Skeletal muscle tissue (tissue), 4 donors: ENCODE data around the gene IL10. TPM values are rescaled to one million over a fixed set of nuclear protein-coding genes. Genes with fewer than 3 reads are reported as not detected.

ENCODE experiments used
- H3K27ac ChIP-seq: one replicate; pipeline ENCODE4 v1.7.0; 2013; ENCODE audit warnings: mild to moderate bottlenecking, low read depth, low read length, inconsistent platforms
- H3K27me3 ChIP-seq, 3 donors: one replicate each; pipeline ENCODE4 v1.7.0; 2013; ENCODE audit warnings: low read length in 3 of 3; ENCODE audit not compliant: control insufficient read depth in 3 of 3, insufficient read depth in 3 of 3
- H3K36me3 ChIP-seq, 3 donors: one replicate each; pipeline ENCODE4 v1.7.0; 2013; ENCODE audit warnings: low read length in 3 of 3; ENCODE audit not compliant: control insufficient read depth in 3 of 3, insufficient read depth in 3 of 3
- H3K4me1 ChIP-seq, 3 donors: one replicate each; pipeline ENCODE4 v1.7.0; 2013; ENCODE audit warnings: low read length in 3 of 3, mild to moderate bottlenecking in 3 of 3; ENCODE audit not compliant: control insufficient read depth in 3 of 3, insufficient read depth in 3 of 3
- H3K4me3 ChIP-seq, 3 donors: one replicate each; pipeline ENCODE4 v1.7.0; 2013; ENCODE audit warnings: low read length in 3 of 3
- H3K9ac ChIP-seq, 3 donors: one replicate each; pipeline ENCODE4 v1.7.0; 2013; ENCODE audit warnings: low read length in 3 of 3, mild to moderate bottlenecking in 3 of 3, moderate library complexity in 2 of 3, low read depth in 1 of 3
- H3K9me3 ChIP-seq, 3 donors: one replicate each; pipeline ENCODE4 v1.7.0; 2013; ENCODE audit warnings: low read length in 3 of 3; ENCODE audit not compliant: control insufficient read depth in 3 of 3
- total RNA-seq: library from RNA; depleted of rRNA; stranded (reverse); fragments of >200 nt; gene quantifications from one replicate; pipeline ENCODE4 v1.2.3, GENCODE V29; 2014
- donor health status: Osteomylitis.

The IL10 gene
- total RNA-seq, 1 donor from 2014 or later, result 1.6 TPM

DNA sequence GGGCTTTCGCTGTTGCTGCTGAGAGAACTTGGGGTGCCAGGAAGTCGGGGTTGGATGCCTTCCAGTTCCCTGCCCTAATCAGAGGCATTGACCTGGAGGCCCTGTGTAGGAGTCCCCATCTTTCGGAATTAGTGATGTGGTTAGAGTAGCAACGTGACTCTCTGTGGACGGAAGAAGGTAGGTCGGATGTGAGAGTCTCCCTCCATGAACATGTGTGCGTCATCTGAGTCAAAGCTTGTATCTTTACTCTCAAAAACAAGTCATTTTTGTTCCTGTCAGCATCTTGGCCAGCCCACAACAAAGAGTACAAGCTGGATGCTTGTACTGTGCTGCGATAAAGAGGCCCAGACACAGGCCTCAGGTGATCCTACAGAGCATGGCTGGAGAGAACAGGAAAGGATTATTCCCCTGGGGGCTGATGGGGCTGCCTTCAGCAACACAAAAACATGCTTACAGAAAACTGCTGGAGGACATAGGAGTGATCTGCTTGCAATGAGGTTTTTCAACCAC lies 31.0 kb upstream of the IL10 start:
- Histone ChIP-seq H3K9me3 (no peaks in the 10 kb centered on the region), H3K4me1 (no peaks in the 10 kb centered on the region), H3K9ac (no peak overlapping the region), H3K27me3 (peaks cover 0 to 4% (median 0%) of the 10 kb centered on the region in 3 donors), H3K27ac (no peak overlapping the region), H3K4me3 (no peak overlapping the region), H3K36me3 (no peaks in the 10 kb centered on the region)

GRCh38 chr1:206802401-206802800 lies 30.1 kb upstream of the IL10 start:
- H3K9ac ChIP-seq, result no peak overlapping the region
- H3K9me3 ChIP-seq, result no peaks in the 10 kb centered on the region
- no peaks in the 10 kb centered on the region for H3K4me1 ChIP-seq
- peaks cover 0 to 9% (median 0%) of the 10 kb centered on the region in 3 donors for H3K27me3 ChIP-seq
- no peak overlapping the region for H3K4me3 ChIP-seq
- no peak overlapping the region for H3K27ac ChIP-seq
- H3K36me3 ChIP-seq, result no peaks in the 10 kb centered on the region

GRCh38 chr1:206801467-206801866 lies 29.2 kb upstream of the IL10 start:
- Histone ChIP-seq H3K4me3 (no peak overlapping the region), H3K4me1 (no peaks in the 10 kb centered on the region)

GRCh38 chr1:206800891-206801290 lies 28.6 kb upstream of the IL10 start:
- no peaks in the 10 kb centered on the region for H3K4me1 ChIP-seq
- H3K36me3 ChIP-seq, result no peaks in the 10 kb centered on the region
- H3K27me3 ChIP-seq, result peaks cover 0 to 9% (median 0%) of the 10 kb centered on the region in 3 donors
- H3K9ac ChIP-seq, result no peak overlapping the region
- H3K4me3 ChIP-seq, result no peak overlapping the region
- H3K9me3 ChIP-seq, result no peaks in the 10 kb centered on the region
- H3K27ac ChIP-seq, result no peak overlapping the region

More at GRCh38 chr1:206801467-206801866, 29.2 kb upstream of the IL10 start:
- Histone ChIP-seq H3K27ac (no peak overlapping the region), H3K36me3 (no peaks in the 10 kb centered on the region), H3K9ac (no peak overlapping the region), H3K9me3 (no peaks in the 10 kb centered on the region), H3K27me3 (peaks cover 0 to 9% (median 0%) of the 10 kb centered on the region in 3 donors)

DNA sequence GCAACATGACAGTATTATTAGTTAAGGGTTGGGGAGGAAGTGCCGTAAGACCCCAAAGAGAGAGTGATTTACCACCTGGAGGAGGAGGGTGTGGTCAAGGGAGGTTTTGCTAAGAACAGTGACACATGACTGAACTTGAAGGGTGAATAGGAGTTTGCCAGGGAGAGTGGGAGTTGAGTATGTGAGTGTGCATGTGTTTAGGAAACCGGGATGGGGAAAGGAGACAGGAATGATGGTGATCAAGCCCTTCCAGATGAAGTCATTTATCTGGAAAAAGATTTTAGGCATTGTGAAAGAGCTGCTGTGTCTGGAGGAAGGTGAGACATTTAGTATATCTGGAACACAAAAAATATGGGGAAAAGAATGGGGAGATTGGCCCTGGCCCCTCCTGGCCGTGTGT lies 28.1 kb upstream of the IL10 start:
- no peak overlapping the region for H3K9ac ChIP-seq
- no peak overlapping the region for H3K4me3 ChIP-seq
- no peaks in the 10 kb centered on the region for H3K9me3 ChIP-seq
- H3K27me3 ChIP-seq, result peaks cover 0 to 9% (median 0%) of the 10 kb centered on the region in 3 donors
- H3K4me1 ChIP-seq, result no peaks in the 10 kb centered on the region
- H3K27ac ChIP-seq, result no peak overlapping the region
- no peaks in the 10 kb centered on the region for H3K36me3 ChIP-seq

DNA sequence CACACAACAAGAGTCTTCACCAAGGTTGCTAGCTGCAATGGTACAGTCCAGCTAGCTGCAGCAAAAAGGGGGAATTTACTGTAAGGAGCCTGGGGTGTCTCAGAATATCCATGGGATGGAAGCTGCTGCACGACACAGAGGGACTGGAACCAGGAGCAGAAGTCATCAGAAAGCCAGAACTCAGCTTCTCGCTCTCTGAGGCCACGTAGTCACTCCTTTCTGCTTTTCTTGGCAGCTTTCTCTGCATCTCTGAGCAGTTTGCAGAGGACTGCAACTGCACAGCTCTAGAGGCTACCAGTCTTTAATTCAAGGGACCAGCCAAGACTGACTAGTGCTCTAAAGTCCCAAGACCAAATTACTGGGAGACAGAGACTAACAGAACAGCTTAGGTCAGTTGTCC lies 27.0 kb upstream of the IL10 start:
- peaks cover 0 to 15% (median 0%) of the 10 kb centered on the region in 3 donors for H3K27me3 ChIP-seq
- H3K27ac ChIP-seq, result no peak overlapping the region
- H3K4me1 ChIP-seq, result no peaks in the 10 kb centered on the region
- no peaks in the 10 kb centered on the region for H3K36me3 ChIP-seq
- no peak overlapping the region for H3K9ac ChIP-seq
- no peak overlapping the region for H3K4me3 ChIP-seq
- no peaks in the 10 kb centered on the region for H3K9me3 ChIP-seq

GRCh38 chr1:206798384-206798996 lies 26.2 kb upstream of the IL10 start:
- H3K4me1 ChIP-seq, result no peaks in the 10 kb centered on the region
- peaks cover 0 to 15% (median 0%) of the 10 kb centered on the region in 3 donors for H3K27me3 ChIP-seq
- no peak overlapping the region for H3K9ac ChIP-seq
- no peak overlapping the region for H3K27ac ChIP-seq
- H3K36me3 ChIP-seq, result no peaks in the 10 kb centered on the region
- H3K4me3 ChIP-seq, result no peak overlapping the region
- no peaks in the 10 kb centered on the region for H3K9me3 ChIP-seq

DNA sequence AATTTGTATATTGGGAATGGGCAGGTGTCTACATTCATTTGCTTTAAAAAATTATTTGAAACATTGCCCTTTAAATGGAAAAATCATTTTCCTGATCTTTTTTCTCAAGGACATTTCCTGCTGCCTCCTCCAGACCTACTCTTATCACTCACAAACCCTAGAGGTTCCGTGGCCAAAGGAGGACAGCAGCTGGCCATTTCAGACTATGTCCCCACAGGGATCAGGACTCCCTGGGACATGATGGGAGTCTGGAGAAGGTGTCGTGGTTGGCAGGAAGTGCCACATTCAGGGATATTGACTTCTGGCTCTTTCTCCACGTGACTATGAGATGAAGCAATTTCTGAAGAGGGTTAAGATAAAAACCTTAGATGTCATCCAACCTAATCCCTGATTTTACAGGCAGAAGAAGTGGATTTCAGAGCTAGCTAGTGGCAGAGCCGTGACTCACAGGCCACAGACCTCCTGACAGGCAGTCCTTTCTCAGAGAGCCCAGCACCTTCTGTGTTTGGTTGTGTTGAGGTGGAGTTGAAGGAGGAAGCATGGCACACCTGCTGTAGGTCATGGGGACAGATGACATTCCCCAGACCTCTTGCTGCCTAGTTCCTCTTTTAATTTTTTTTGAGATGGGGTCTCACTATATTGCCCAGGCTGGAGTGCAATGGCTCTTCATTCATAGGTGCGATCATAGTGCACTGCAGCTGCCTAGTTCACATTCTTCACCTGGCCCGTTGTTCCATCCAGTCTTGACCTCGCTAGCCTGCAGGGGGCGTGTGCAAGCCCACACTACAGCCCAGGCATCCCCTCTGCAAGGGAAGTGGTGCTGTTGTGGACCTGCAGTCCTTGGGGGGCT lies 25.5 kb upstream of the IL10 start:
- Histone ChIP-seq H3K4me3 (no peak overlapping the region), H3K27ac (no peak overlapping the region), H3K9me3 (no peaks in the 10 kb centered on the region), H3K27me3 (peaks cover 0 to 15% (median 0%) of the 10 kb centered on the region in 3 donors), H3K36me3 (no peaks in the 10 kb centered on the region), H3K9ac (no peak overlapping the region), H3K4me1 (no peaks in the 10 kb centered on the region)

GRCh38 chr1:206796981-206797402 lies 24.7 kb upstream of the IL10 start:
- Histone ChIP-seq H3K4me3 (no peak overlapping the region), H3K4me1 (no peaks in the 10 kb centered on the region), H3K36me3 (no peaks in the 10 kb centered on the region), H3K9me3 (no peaks in the 10 kb centered on the region), H3K27me3 (peaks cover 0 to 15% (median 0%) of the 10 kb centered on the region in 3 donors), H3K9ac (no peak overlapping the region), H3K27ac (no peak overlapping the region)

DNA sequence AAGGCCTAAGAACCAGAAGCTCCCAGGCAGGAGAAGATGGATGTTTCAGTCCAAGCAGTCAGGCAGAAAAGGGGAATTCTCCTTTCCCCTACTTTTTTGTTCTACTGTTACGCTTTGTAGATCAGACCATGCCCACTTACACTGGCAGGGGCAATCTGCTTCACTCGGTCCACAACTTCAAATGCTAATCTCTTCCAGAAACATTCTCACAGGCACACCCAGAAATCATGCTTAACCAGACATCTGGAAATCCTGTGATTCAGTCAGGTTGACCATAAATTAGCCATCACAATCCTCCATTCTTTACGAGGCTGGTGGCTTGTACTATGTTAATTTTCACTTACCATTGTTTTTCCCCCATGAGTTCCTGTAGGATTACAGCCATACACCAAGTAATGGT lies 23.8 kb upstream of the IL10 start:
- Histone ChIP-seq H3K4me3 (no peak overlapping the region), H3K36me3 (no peaks in the 10 kb centered on the region), H3K27ac (no peak overlapping the region), H3K27me3 (peaks cover 0 to 15% (median 0%) of the 10 kb centered on the region in 3 donors), H3K9ac (no peak overlapping the region), H3K9me3 (no peaks in the 10 kb centered on the region), H3K4me1 (no peaks in the 10 kb centered on the region)
